HuH-7 (cell line): ENCODE data around the gene SPTLC2.
A peak's percentile ranks its signal among the peaks of the same experiment; 100 is the strongest.

ENCODE experiments used
- DNase-seq: peaks from one replicate; pipeline ENCODE4 v3.0.0; 2011; ENCODE audit warnings: low spot score

Gene SPTLC2

DNA sequence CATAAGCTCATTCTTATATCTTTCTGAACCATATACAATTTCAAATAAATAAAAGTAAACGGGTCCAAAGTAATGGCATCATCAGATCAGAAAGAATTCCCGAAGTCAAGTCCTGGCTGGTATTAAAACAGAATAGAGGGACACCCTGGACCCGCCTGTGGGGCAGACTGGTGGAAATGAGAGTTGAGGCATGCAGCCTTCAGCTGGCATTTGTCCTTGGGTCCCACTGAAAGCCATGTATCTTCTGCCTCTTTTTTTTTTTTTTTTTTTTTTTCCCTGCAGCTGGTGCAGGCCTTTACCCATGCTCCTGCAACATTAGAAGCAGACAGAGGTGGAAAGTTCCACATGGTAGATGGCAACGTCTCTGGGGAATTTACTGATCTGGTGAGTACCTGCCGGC lies 148.6 kb downstream of the SPTLC2 start:
- no peak for DNase-seq

- peak; percentile 59 for DNase-seq
These were observed 157.2 kb downstream of the SPTLC2 start for GRCh38 chr14:77459072-77459723.

DNA sequence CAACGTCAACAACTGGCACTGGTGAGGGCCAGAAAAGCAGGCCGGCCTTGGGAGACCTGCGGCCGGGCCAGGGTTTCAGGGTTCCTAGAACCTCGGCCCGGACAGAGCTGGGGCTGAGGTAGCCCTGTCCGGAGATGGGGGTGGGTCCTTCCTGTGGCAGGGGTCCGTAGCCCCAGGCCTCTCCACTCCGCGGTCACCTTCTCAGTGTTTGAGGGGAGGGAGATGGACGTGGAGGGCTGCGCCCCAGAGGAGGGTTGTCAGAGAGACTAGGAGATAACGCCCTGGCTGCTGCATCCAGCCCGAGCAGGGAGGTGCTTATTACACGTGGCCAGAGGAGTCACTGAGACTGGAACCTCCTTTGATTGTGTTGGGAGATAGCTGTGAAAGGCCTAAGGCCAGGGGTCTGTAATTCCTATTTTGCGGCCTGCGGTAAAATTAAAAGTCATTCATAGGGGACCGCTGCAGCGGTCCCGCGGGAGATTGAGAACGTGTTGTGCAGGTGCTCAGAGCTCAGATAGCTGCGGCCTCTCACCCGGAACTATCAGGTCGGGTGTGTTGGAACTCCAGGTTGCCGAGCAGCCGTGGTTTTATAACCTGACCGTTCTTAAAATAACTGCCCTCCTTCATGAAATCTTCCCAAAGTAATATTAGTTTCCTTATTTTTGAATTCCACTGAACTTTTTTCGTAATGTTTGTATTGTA lies 158.0 kb downstream of the SPTLC2 start:
- no peak for DNase-seq

DNA sequence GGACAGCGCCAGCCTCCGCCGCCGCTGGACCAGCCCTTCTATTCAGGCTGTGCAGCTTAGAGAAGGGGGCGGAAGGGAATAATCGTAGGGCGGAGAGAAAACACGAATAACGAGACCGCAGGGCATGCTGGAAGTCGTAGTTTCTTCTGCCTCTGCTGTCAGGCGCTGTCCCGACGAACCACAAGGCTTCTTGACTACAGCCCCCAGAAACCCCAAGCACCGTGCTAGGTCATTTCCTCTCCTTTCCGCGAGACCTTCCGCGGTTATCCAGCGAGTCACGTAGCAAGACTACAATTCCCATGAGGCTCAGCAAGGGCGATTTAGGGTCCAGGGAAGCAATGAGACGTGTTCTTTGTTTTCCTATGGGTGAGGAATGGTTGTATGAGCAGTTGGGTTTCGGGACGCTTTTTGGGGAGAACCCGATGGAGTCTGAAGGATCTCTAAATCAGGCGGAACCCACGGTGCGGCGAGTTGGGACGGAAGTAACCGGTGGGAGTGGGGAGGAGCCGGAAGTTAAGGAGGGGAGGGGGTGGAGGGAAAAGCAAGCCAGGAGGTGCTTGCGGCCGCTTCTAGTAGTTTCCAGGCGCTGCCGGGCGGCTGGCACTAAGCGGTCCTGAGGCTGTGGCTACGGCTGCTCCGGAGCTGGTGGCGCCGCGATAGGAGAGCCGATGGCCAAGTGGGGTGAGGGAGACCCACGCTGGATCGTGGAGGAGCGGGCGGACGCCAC lies 158.8 kb downstream of the SPTLC2 start, which contains the start of the genes AHSA1 and VIPAS39:
TSS of gene AHSA1 (plus strand) at position 572 of the 727 bp plus-strand sequence. CDS start at position 669, 97 bp downstream.
TSS of gene VIPAS39 (minus strand) at position 80 of the 727 bp plus-strand sequence. CDS start 3,499 bp downstream, outside the sequence.
- peak; percentile 85 for DNase-seq

DNA sequence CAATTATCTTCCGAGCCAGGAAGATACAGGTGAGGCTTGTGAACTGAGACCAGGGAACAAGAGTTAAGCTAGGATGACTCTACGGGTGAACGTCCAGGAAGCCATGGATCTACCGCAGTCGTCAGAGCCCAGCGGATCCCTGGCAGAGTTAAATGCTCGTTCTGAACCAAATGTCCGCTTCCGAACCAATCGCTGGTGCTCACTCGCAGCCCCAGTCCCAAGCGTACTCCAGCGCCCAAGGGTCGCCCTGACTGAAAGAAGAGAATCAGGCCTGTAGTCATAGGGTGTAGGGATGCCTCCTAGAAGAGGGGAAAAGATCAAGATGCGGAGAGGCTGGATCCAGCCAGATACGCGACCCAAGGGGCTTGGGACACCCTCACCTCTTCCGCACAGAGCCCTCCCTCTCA lies 159.3 kb downstream of the SPTLC2 start:
- no peak for DNase-seq
